Left ventricle myocardium superior (tissue), 1 donor: ENCODE data around the gene MORC3. TPM values are rescaled to one million over a fixed set of nuclear protein-coding genes. Genes with fewer than 3 reads are reported as not detected.
"Not testable (repeated sequence)": the region's sequence is repeated elsewhere in the genome, so short reads cannot be mapped to it uniquely, and the experiment has no call there.

ENCODE experiments used
- ATAC-seq: fragments of 200-7000 bp; cut with Tn5 transposase; one replicate; pipeline ENCODE4 v1.9.1; 2020; ENCODE audit warnings: mild to moderate bottlenecking, moderate library complexity
- DNase-seq: peaks from one replicate; pipeline ENCODE4 v3.0.0-alpha.2; 2020
- intact Hi-C: fragments of 100-400 bp; cut with micrococcal nuclease; formaldehyde crosslinking; loops from one replicate; pipeline ENCODE4 v1.11.0; 2022
- total RNA-seq: library from RNA; stranded (reverse); fragmentation: NEBNext Ultra II Directional; extraction: Animal tissue kit (Norgen Biotek cat#: 25700); gene quantifications from one replicate; pipeline ENCODE4 v1.2.1, GENCODE V29; 2021
- donor health status: DM: no; HTN: yes; CAD: no; lungs with severe emphysema.

Gene MORC3
- total RNA-seq, 1 donor from 2014 or later = 22.2 TPM

GRCh38 chr21:36320421-36321324 is 676 bp downstream of the MORC3 start:
- intact Hi-C loops = no loop called here
- DNase-seq (no peak), ATAC-seq (peak; percentile 53)

DNA sequence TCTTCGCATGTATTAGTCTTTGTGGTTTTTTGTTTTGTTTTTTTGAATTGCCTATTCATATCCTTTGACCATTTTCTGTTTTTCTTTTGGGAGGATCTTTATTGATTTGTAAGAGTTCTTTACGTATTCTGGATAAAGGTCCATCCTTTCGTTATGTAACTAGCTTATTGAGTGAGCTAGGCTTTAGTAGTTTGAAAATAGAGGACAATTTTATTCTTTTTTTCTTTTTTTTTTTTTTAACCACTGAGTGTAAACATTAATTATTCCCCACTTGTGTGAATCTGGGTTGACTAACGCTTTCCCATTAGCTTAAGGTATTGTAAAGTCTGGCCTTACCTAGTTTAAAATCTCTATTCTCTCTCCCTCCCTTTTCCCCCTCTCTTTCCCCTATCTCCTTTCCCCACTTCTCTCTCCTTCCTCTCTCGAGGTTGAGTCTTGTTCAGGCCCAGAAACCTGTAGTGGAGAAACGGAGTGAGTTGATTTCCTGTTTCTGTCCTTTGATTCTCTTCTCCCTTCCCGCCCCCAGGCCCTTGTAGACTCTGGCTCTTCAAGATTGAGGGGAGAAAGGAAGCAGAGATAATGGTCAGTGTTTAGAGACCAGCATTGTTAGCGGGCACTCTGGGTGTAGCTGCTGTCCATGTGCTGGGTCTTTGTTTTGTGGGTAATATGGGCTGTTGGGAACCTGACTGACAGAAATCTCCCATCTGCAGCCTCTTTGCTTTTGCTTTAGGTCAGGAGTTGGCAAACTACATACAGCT is 1.5 kb downstream of the MORC3 start:
- no peak for DNase-seq
- intact Hi-C loops = no loop called here
- ATAC-seq = no peak

GRCh38 chr21:36322083-36322424 is 2.1 kb downstream of the MORC3 start:
- intact Hi-C loops = no loop called here
- DNase-seq (no peak), ATAC-seq (no peak)

GRCh38 chr21:36323032-36323431 is 3.0 kb downstream of the MORC3 start:
- intact Hi-C loops = no loop called here
- DNase-seq (no peak), ATAC-seq (no peak)

- DNase-seq (no peak), ATAC-seq (no peak)
- intact Hi-C loops = no loop called here
Measured at GRCh38 chr21:36325373-36326010, 5.5 kb downstream of the MORC3 start.

- intact Hi-C loops = loop anchor here (10.0 kb wide), 1 partner anchor 176 kb away; the partner anchor contains the start of gene DOP1B
- DNase-seq (no peak), ATAC-seq (peak; percentile 79)
Measured at GRCh38 chr21:36330904-36331303, 10.9 kb downstream of the MORC3 start.

- DNase-seq = no peak
- ATAC-seq = no peak
- intact Hi-C loops = loop anchor here (10.0 kb wide), 1 partner anchor 182 kb away; the partner anchor contains the start of gene DOP1B
Measured at GRCh38 chr21:36337099-36337509, 17.1 kb downstream of the MORC3 start.

DNA sequence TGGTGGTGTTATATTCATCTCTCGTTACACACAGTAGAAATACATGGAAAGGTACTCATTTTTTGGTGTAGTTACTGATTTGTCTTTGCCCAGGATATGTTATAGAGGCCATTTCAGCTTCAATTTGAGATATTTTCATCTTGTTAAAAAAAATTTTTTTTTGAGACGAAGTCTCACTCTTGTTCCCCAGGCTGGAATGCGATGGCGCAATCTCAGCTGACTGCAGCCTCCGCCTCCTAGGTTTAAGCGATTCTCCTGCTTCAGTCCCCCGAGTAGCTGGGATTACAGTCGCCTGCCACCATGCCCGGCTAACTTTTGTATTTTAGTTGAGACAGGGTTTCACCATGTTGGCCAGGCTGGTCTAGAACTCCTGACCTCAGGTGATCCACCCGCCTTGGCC is 19.0 kb downstream of the MORC3 start:
- intact Hi-C loops = loop anchor here (10.0 kb wide), 1 partner anchor 184 kb away; the partner anchor contains the start of gene DOP1B
- ATAC-seq (no peak), DNase-seq (no peak)

DNA sequence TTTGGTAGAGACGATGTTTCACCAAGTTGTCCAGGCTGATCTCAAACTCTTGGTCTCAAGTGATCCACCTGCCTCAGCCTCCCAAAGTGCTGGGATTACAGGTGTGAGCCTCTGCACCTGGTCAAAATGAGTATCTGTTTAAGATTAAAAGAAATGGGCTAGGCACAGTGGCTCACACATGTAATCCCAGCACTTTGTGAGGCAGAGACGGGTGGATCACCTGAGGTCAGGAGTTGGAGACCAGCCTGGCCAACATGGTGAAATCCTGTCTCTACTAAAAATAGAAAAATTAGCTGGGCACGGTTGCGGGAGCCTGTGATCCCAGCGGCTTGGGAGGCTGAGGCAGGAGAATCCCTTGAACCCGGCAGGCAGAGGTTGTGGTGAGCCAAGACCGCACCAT is 22.6 kb downstream of the MORC3 start:
- intact Hi-C loops, ATAC-seq, DNase-seq: not testable (repeated sequence)

DNA sequence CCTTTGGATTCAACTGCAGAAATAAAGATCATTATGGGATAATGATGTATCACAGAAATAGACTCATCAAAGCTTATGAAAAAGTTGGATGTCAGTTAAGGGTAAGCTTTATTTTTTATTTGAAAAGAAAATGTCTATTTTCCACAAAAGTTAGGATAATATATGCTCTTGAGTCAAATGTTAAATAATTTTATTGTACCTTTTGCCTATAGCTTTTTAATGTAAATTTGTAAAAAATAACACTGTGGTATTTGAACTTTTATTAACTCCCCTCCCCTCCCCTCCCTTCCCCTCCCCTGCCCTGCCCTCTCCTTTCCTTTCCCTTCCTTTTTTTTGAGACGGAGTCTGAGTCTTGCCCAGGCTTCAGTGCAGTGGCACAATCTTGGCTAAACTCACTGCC is 24.9 kb downstream of the MORC3 start:
- ATAC-seq = no peak
- intact Hi-C loops = no loop called here
- DNase-seq = no peak

- no peak for ATAC-seq
- intact Hi-C loops = no loop called here
- DNase-seq = no peak
Measured at GRCh38 chr21:36347278-36347961, 27.4 kb downstream of the MORC3 start.

- intact Hi-C loops = no loop called here
- ATAC-seq = no peak
Measured at GRCh38 chr21:36347962-36348328, 27.9 kb downstream of the MORC3 start.

DNA sequence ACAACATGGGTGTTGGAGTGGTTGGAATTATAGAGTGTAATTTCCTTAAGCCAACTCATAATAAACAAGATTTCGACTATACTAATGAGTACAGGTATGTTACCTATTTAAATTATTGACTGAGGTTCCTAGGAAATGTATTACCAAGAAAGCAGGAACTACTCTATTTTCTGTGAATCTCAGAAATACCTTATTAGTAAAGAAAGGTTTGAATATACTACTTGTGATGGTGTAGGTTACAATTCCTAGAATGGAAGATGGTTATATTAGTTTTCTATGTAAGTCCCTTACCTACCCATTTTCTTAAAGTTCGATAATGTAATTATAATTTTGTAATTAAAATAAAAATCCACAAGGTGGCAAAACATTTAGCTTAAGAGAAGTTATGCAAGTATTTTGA is 29.3 kb downstream of the MORC3 start:
- intact Hi-C loops = no loop called here
- ATAC-seq (no peak), DNase-seq (no peak)

More at GRCh38 chr21:36347962-36348328, 27.9 kb downstream of the MORC3 start:
- no peak for DNase-seq

GRCh38 chr21:36350282-36350910 is 30.4 kb downstream of the MORC3 start:
- ATAC-seq = peak; percentile 53

GRCh38 chr21:36354918-36355680 is 35.1 kb downstream of the MORC3 start:
- no peak for ATAC-seq
- intact Hi-C loops = no loop called here

More at GRCh38 chr21:36350282-36350910, 30.4 kb downstream of the MORC3 start:
- no peak for DNase-seq
- intact Hi-C loops = no loop called here

GRCh38 chr21:36355868-36356267 is 35.9 kb downstream of the MORC3 start:
- DNase-seq (no peak), ATAC-seq (no peak)
- intact Hi-C loops = no loop called here

More at GRCh38 chr21:36354918-36355680, 35.1 kb downstream of the MORC3 start:
- DNase-seq = no peak

DNA sequence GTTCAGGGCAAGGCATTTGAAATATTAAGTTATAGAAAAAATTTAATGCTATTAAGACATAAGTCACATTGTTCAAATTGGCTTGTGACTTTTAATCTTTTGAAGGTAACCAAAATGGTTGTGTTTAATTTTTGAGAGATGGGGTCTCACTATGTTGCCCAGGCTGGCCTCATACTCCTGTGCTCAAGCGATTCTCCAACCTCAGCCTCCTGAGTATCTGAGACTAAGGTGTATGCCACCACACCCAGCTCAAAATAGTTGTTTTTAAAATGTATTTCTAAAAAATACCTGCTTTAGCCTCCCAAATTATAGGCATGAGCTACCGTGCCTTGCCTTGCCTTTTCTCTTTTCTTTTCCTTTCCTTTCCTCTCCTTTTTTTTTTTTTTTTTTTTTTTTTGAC is 39.2 kb downstream of the MORC3 start:
- ATAC-seq (no peak), DNase-seq (no peak)
- intact Hi-C loops = no loop called here

DNA sequence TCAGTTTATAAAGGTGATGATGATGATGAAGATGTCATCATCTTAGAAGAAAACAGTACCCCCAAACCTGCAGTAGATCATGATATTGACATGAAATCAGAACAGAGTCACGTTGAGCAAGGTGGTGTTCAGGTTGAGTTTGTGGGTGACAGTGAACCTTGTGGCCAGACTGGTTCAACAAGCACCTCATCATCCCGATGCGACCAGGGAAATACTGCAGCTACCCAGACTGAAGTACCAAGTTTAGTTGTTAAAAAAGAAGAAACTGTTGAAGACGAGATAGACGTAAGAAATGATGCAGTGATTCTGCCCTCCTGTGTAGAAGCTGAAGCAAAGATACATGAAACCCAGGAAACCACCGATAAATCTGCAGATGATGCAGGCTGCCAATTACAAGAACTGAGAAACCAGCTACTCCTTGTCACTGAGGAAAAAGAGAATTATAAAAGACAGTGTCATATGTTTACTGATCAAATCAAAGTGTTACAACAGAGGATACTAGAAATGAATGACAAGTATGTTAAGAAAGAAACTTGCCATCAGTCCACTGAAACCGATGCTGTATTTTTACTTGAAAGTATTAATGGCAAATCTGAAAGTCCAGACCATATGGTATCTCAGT is 49.2 kb downstream of the MORC3 start:
- intact Hi-C loops = no loop called here
- ATAC-seq = no peak
- no peak for DNase-seq
